GM12878 (cell line): ENCODE measurements around the gene TTLL8.

Source experiments
- CHD1 ChIP-seq: IDR thresholded peaks from 2 replicates; pipeline ENCODE4 v1.6.1; 2012; ENCODE audit warnings: low read depth, low read length, improper control_type of control experiment
- CHD2 ChIP-seq: IDR thresholded peaks from 2 replicates; pipeline ENCODE4 v1.6.1; 2011; ENCODE audit warnings: low read depth, low read length, improper control_type of control experiment, borderline replicate concordance
- CTCF ChIP-seq, 3 experiments: IDR thresholded peaks in 2 of 3; conservative IDR thresholded peaks in 1 of 3; 2 replicates each; pipeline ENCODE4 v1.5.1; 2011; ENCODE audit warnings: low read depth in 3 of 3, low read length in 3 of 3, mild to moderate bottlenecking in 3 of 3, control low read depth in 2 of 3, moderate library complexity in 2 of 3, inconsistent platforms in 1 of 3, mixed read lengths in 1 of 3; ENCODE audit not compliant: control insufficient read depth in 2 of 3, insufficient read depth in 1 of 3; ENCODE audit errors: extremely low read depth in 1 of 3
- EP300 ChIP-seq, 2 experiments: fragments of 150-350 bp in 1 of 2; IDR thresholded peaks; 2 replicates each; pipeline ENCODE4 v1.6.1; 2011 to 2012; ENCODE audit warnings: low read depth in 2 of 2, low read length in 2 of 2, borderline replicate concordance in 1 of 2, improper control_type of control experiment in 1 of 2, inconsistent platforms in 1 of 2; ENCODE audit not compliant: control insufficient read depth in 1 of 2
- EZH2 ChIP-seq: IDR thresholded peaks from 2 replicates; pipeline ENCODE4 v1.6.1; 2012; ENCODE audit warnings: low read depth, mild to moderate bottlenecking, control low read depth, inconsistent platforms, low read length, borderline replicate concordance; ENCODE audit not compliant: control insufficient read depth
- REST ChIP-seq: IDR thresholded peaks from 2 replicates; pipeline ENCODE4 v1.6.1; 2012; ENCODE audit warnings: mild to moderate bottlenecking, low read depth, low read length
- ZNF384 ChIP-seq: IDR thresholded peaks from 2 replicates; pipeline ENCODE4 v1.6.1; 2012; ENCODE audit warnings: low read depth, mild to moderate bottlenecking, low read length, improper control_type of control experiment, borderline replicate concordance

DNA sequence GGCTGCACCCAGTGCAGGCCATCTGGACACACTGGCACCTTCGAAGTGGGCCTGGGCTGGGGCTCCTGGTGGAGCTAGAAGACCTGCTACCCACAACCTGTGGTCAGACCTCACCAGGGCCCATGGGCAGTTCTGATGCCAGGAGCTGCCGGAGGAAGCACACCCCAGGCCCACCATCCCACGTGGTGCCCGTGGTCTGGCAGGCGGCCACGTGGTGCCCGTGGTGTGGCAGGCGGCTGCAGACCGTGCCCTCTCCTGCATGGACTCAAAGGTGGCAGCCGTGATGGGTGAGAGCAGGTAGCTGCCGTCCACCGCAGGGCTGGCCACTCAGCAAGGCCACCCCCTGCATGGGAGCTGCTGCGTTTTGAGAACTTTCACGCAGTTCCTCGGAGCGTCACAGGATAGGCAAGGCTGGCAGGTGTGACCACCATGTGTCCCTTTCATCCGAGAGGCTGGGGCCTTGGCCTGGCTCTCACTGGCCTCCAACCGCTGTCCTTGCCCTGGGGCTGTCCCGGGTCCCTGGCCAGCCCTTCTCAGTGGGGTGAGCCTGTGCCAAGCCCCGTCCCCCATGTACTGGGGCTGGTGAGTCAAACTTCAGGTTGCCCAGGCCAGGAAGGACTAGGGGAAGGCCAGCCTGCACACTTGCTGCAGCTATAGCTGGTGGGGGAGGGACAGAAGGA, 41.6 kb downstream of the TTLL8 start:
- TF ChIP-seq CTCF (IDR thresholded peaks at IDR 0.05 in 2 of 3, conservative IDR thresholded peaks at IDR 0.05 in 1 of 3; ENCODE audit: control insufficient read depth in 2 of 3, extremely low read depth in 1 of 3, insufficient read depth in 1 of 3, low read depth in 3 of 3, low read length in 3 of 3) (no peak), REST (no peak), ZNF384 (no peak), CHD2 (no peak), EP300 (IDR thresholded peaks at IDR 0.05; ENCODE audit: borderline replicate concordance in 1 of 2, control insufficient read depth in 1 of 2, low read depth in 2 of 2, low read length in 2 of 2) (no peak), EZH2 (no peak), CHD1 (no peak)
